ENCODE data around the gene PTPRF.

Gene PTPRF

DNA sequence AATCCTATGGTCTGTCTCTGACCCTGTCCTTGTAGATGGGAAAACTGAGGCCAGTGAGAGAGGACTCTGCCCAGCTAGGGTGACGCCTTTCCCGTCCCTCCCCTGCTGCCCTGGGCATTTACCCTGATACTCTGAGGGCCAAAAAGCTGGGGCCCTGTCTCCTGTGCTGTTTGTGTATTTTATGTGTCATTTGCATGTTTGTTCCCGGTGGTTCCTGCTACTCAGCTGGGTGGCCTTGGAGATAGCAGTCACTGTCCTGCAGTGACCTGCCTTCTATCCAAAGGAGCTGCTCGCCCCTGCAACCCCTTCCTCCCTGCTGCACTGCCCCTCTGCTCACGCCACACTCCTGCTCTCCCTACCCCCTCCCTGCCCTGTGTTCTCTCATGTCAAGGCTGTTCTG, 78.1 kb downstream of the PTPRF start:
- DNase-seq (ENCODE audit: low read depth) = no peak

DNA sequence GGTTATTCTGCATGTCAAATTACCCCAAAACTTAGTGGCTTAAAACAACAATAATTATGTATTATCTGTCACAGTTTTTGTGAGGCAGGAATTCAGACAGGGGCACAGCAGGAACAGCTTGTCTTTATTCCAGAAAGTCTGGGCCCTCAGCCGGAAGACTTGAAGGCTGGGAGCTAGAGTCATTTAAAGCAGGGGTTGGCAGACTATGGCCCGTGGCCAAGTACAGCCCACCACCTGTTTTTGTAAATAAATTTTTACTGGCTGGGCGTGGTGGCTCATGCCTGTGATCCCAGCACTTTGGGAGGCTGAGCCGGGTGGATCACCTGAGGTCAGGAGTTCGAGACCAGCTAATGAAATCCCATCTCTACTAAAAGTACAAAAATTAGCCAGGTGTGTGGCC, 79.7 kb downstream of the PTPRF start:
- DNase-seq (ENCODE audit: low read depth) = no peak

GRCh38 chr1:43611950-43612349, 81.3 kb downstream of the PTPRF start:
- no peak for DNase-seq (ENCODE audit: low read depth)

- no peak for DNase-seq (ENCODE audit: low read depth)
Measured at GRCh38 chr1:43612406-43612805, 81.7 kb downstream of the PTPRF start.

DNA sequence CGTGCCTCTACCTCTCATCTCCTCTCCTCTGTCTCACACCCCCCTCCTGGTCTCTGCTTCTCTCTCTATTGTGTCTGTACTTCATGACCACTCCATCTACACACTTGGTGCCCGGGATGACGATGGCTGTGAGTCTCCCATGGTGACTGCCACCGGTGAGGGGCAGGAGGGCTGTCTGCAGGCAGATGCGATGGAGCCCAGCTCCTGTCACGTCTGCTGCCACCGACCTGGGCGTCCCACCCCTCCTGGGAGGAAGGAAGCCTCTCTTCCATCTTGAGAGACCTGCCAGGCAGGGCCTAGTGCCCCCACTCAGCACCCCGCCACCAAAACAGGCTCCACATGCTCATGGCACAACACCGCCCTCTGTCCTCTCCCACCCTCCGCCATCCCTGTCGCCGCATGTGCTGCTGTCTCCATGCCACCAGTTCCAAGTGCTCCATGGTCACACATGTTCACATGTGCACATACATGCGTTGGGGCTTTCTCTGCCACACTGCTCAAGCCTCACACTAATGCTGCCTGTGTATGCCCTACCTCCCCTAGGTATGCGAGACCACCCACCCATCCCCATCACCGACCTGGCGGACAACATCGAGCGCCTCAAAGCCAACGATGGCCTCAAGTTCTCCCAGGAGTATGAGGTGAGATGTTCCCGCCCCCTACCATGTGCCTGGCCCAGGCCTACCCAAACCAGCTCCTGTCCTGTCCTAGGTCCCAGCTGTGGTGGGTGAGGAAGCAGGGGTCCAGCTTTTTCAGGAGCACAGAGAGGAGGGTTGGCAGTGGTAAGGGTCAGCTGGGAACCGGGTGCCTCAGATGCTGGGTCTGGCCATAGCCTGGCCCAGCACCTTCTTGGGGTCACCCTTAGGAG, 82.6 kb downstream of the PTPRF start:
- DNase-seq (ENCODE audit: low read depth) = no peak

GRCh38 chr1:43614211-43614610, 83.5 kb downstream of the PTPRF start:
- no peak for DNase-seq (ENCODE audit: low read depth)

DNA sequence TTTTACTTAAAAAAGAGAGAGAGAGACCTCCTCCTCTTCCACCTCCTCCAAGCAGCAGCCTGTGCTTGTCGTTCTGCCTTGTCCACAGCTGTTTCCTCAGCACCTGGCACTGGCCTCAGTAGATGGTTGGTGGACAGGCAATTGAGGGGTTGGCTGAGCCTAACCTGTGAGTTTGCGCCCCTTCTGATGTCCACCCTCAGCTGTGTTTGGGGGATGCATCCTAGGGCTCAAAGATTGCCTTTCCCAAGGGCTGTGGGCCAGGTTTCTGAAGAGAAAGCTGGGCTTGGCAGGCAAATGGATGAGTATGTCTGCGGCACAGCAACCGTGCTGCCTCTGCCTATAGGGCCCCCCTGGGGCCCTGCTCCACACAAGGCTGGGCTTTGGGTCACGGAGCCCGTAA, 84.2 kb downstream of the PTPRF start:
- DNase-seq (ENCODE audit: low read depth) = no peak

GRCh38 chr1:43616383-43616782, 85.7 kb downstream of the PTPRF start:
- DNase-seq (ENCODE audit: low read depth) = no peak

- DNase-seq (ENCODE audit: low read depth) = no peak
Measured at GRCh38 chr1:43617011-43617410, 86.3 kb downstream of the PTPRF start.

GRCh38 chr1:43617668-43618067, 87.0 kb downstream of the PTPRF start:
- no peak for DNase-seq (ENCODE audit: low read depth)

DNA sequence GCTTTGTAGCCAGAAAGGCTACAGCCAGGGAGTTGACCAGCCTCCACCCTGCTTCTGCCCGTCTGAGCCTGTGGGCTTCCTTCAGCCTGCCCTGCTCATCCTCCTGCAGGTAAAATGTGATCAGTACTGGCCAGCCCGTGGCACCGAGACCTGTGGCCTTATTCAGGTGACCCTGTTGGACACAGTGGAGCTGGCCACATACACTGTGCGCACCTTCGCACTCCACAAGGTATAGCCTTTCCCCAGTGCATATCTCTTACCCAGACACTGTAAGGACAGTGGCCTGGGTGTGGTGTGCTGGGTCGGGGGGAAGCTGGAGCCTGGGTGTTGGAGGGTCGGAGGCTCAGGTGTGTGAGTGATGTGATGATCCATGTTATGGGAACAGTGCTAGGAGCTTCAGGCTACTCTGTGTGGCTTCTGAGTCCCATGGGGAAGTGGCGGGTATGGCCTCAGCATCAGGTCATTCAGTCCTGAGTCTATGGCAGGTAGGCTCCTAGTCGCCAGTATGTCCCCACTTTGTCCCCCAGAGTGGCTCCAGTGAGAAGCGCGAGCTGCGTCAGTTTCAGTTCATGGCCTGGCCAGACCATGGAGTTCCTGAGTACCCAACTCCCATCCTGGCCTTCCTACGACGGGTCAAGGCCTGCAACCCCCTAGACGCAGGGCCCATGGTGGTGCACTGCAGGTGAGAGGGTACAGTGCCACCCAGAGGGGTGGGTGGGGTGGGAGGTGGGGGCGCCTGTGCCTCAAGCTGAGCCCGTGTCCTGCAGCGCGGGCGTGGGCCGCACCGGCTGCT, 88.0 kb downstream of the PTPRF start:
- no peak for DNase-seq (ENCODE audit: low read depth)

DNA sequence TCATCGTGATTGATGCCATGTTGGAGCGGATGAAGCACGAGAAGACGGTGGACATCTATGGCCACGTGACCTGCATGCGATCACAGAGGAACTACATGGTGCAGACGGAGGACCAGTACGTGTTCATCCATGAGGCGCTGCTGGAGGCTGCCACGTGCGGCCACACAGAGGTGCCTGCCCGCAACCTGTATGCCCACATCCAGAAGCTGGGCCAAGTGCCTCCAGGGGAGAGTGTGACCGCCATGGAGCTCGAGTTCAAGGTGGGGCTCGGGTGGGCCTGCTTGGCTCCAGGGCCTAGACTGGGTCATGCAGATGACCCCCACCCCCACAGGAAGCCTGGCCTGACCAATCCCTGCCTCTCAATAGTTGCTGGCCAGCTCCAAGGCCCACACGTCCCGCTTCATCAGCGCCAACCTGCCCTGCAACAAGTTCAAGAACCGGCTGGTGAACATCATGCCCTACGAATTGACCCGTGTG, 88.7 kb downstream of the PTPRF start:
- no peak for DNase-seq (ENCODE audit: low read depth)

- DNase-seq (ENCODE audit: low read depth) = no peak
Measured at GRCh38 chr1:43619996-43620920, 89.6 kb downstream of the PTPRF start.

GRCh38 chr1:43620956-43621355, 90.3 kb downstream of the PTPRF start:
- DNase-seq (ENCODE audit: low read depth) = no peak

- DNase-seq (ENCODE audit: low read depth) = no peak
Measured at GRCh38 chr1:43621386-43621785, 90.7 kb downstream of the PTPRF start.

GRCh38 chr1:43621861-43622260, 91.2 kb downstream of the PTPRF start:
- no peak for DNase-seq (ENCODE audit: low read depth)

DNA sequence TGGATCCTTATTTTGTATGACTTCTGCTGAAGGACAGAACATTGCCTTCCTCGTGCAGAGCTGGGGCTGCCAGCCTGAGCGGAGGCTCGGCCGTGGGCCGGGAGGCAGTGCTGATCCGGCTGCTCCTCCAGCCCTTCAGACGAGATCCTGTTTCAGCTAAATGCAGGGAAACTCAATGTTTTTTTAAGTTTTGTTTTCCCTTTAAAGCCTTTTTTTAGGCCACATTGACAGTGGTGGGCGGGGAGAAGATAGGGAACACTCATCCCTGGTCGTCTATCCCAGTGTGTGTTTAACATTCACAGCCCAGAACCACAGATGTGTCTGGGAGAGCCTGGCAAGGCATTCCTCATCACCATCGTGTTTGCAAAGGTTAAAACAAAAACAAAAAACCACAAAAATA, 91.8 kb downstream of the PTPRF start:
- DNase-seq (ENCODE audit: low read depth) = no peak

GRCh38 chr1:43622901-43623780, 92.5 kb downstream of the PTPRF start:
- DNase-seq (ENCODE audit: low read depth) = no peak

- DNase-seq (ENCODE audit: low read depth) = no peak
Measured at GRCh38 chr1:43625063-43625780, 94.5 kb downstream of the PTPRF start.

DNA sequence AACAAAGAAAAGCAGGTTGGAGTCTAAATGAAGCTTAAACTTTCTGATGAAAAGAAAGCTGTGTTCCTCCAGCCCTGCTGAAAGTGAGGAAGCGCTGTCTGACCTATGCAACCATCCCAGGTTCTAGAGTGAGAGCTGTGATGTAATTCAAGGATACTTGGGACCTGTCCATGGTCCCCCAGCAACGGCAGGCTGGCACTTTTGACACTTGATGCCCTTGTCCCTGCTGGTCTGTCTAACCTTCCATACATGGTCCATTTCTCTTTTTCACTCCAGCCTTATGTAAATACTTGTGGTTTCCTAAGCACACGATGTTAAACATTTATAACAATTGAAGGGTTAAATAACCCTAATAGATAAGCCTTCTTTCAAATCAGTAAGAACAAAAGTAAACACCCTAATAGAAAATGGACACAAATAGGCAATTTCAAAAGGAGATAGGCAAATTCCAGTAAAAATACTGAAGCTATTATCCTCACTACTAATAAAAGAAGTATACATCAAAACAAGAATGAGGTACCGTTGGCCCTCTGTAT, 101.5 kb downstream of the PTPRF start:
- DNase-seq (ENCODE audit: low read depth) = no peak

All from stimulated activated CD8-positive, alpha-beta memory T cell treated with anti-CD3 and anti-CD28 coated beads, Interleukin-12 subunit alpha, Interleukin-12 subunit beta, amount 100 ng/mL, for 1 hour (primary cell).